Cardiac fibroblast (primary cell): ENCODE data around the gene BANF2.

Source experiments
- DNase-seq, 2 donors: peaks; one replicate each; pipeline versions ENCODE4 v3.0.0 to v3.0.0-alpha.2; 2010; ENCODE audit warnings: low read depth in 2 of 2
- H3K4me3 ChIP-seq, 2 donors: replicated peaks in 1 of 2; 1 replicate in 1 of 2; 2 replicates in 1 of 2; pipeline ENCODE4 v1.5.1; 2011; ENCODE audit warnings: low read depth in 2 of 2, low read length in 2 of 2, mild to moderate bottlenecking in 2 of 2, moderate library complexity in 1 of 2
- CTCF ChIP-seq: IDR thresholded peaks from one replicate; pipeline ENCODE4 v1.5.1; 2011; ENCODE audit warnings: low read depth, mild to moderate bottlenecking, low read length, inconsistent platforms

BANF2 gene

GRCh38 chr20:17715075-17715474 is 15.3 kb downstream of the BANF2 start:
- DNase-seq: no peak
- no peak for TF ChIP-seq CTCF
- no peak overlapping the region for H3K4me3 ChIP-seq

GRCh38 chr20:17716331-17716730 is 16.6 kb downstream of the BANF2 start:
- H3K4me3 ChIP-seq: no peak overlapping the region
- DNase-seq: no peak
- TF ChIP-seq CTCF: no peak

GRCh38 chr20:17720755-17721154 is 21.0 kb downstream of the BANF2 start:
- no peak overlapping the region for H3K4me3 ChIP-seq
- no peak for DNase-seq
- TF ChIP-seq CTCF: no peak

GRCh38 chr20:17721802-17722486 is 22.2 kb downstream of the BANF2 start:
- no peak for TF ChIP-seq CTCF
- DNase-seq: peak in 1 of 2 donors; percentile 5
- no peak overlapping the region for H3K4me3 ChIP-seq

- DNase-seq: no peak
- TF ChIP-seq CTCF: no peak
Measured at GRCh38 chr20:17722493-17723300, 22.9 kb downstream of the BANF2 start.

GRCh38 chr20:17723301-17723691 is 23.5 kb downstream of the BANF2 start:
- no peak for DNase-seq
- TF ChIP-seq CTCF: no peak

More at GRCh38 chr20:17722493-17723300, 22.9 kb downstream of the BANF2 start:
- H3K4me3 ChIP-seq: no peak overlapping the region

More at GRCh38 chr20:17723301-17723691, 23.5 kb downstream of the BANF2 start:
- no peak overlapping the region for H3K4me3 ChIP-seq
